Measurements from ENCODE around the gene C10orf88. TPM values are rescaled to one million over a fixed set of nuclear protein-coding genes. Genes with fewer than 3 reads are reported as not detected.

Gene C10orf88
- total and polyA plus RNA-seq, 9 of the 15 experiments (the other 6 are each of a cell fraction or from before 2014, with no cell fraction given): 2.5 to 9.6 (median 7.5) TPM

DNA sequence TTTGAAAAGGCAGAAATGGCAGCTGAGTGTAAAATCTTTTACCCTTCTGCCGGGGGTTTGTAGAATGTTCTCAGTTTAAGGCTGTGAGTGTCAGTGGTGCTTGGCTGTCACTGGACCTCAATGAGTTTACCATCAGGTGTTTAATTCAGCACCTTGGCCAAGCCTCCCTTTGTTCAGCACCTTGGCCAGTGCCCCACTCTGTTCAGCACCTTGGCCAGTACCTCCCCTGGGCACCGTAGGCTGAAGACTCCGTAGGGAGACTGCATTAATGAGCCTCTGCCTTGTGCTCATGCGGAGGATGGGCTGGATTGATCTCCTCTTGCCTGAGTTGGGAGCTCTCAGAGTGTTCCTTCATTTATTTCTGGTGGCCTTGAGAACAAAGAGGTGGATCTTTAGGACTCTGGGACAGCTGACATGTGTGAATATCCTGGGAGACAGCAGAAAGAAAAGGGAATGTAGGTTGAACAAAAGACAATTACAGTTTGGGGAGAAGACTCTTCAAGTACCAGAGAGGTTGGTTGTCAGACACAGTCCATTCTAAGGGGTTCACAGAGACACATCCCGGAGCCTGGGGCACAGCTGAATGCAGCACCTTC lies 42.0 kb downstream of the C10orf88 start (continued):
- TF ChIP-seq, protein P1, sequence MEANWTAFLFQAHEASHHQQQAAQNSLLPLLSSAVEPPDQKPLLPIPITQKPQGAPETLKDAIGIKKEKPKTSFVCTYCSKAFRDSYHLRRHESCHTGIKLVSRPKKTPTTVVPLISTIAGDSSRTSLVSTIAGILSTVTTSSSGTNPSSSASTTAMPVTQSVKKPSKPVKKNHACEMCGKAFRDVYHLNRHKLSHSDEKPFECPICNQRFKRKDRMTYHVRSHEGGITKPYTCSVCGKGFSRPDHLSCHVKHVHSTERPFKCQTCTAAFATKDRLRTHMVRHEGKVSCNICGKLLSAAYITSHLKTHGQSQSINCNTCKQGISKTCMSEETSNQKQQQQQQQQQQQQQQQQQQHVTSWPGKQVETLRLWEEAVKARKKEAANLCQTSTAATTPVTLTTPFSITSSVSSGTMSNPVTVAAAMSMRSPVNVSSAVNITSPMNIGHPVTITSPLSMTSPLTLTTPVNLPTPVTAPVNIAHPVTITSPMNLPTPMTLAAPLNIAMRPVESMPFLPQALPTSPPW (CRISPR knock-in tag; IDR thresholded peaks at IDR 0.05): peak; percentile 67
- TF ChIP-seq ZBED1 (IDR thresholded peaks at IDR 0.05) (no peak), ZNF717 (CRISPR knock-in tag; IDR thresholded peaks at IDR 0.05) (no peak), NFIX (CRISPR knock-in tag; IDR thresholded peaks at IDR 0.05; ENCODE audit: low read depth) (no peak), PRMT5 (CRISPR knock-in tag; IDR thresholded peaks at IDR 0.05) (peak; percentile 99), PHF20 (IDR thresholded peaks at IDR 0.05; ENCODE audit: partially characterized antibody) (no peak), NCOA4 (IDR thresholded peaks at IDR 0.05; ENCODE audit: partially characterized antibody) (no peak), ETV6 (IDR thresholded peaks at IDR 0.05; ENCODE audit: borderline replicate concordance in 1 of 2, low read depth in 2 of 2, low read length in 1 of 2) (no peak), ETV6 (CRISPR knock-in tag; IDR thresholded peaks at IDR 0.05; ENCODE audit: borderline replicate concordance) (peak; percentile 96), MAFF (IDR thresholded peaks at IDR 0.05; ENCODE audit: low read length) (no peak), RNF2 (IDR thresholded peaks at IDR 0.05) (no peak)
- TF ChIP-seq, protein P2, sequence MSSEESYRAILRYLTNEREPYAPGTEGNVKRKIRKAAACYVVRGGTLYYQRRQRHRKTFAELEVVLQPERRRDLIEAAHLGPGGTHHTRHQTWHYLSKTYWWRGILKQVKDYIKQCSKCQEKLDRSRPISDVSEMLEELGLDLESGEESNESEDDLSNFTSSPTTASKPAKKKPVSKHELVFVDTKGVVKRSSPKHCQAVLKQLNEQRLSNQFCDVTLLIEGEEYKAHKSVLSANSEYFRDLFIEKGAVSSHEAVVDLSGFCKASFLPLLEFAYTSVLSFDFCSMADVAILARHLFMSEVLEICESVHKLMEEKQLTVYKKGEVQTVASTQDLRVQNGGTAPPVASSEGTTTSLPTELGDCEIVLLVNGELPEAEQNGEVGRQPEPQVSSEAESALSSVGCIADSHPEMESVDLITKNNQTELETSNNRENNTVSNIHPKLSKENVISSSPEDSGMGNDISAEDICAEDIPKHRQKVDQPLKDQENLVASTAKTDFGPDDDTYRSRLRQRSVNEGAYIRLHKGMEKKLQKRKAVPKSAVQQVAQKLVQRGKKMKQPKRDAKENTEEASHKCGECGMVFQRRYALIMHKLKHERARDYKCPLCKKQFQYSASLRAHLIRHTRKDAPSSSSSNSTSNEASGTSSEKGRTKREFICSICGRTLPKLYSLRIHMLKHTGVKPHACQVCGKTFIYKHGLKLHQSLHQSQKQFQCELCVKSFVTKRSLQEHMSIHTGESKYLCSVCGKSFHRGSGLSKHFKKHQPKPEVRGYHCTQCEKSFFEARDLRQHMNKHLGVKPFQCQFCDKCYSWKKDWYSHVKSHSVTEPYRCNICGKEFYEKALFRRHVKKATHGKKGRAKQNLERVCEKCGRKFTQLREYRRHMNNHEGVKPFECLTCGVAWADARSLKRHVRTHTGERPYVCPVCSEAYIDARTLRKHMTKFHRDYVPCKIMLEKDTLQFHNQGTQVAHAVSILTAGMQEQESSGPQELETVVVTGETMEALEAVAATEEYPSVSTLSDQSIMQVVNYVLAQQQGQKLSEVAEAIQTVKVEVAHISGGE (CRISPR knock-in tag; IDR thresholded peaks at IDR 0.05): peak in 1 of 3 experiments; percentile 77; a peak in 2 of 6 replicates
- TF ChIP-seq, protein P3, sequence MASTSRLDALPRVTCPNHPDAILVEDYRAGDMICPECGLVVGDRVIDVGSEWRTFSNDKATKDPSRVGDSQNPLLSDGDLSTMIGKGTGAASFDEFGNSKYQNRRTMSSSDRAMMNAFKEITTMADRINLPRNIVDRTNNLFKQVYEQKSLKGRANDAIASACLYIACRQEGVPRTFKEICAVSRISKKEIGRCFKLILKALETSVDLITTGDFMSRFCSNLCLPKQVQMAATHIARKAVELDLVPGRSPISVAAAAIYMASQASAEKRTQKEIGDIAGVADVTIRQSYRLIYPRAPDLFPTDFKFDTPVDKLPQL (IDR thresholded peaks at IDR 0.05; ENCODE audit: extremely low read depth, insufficient read length): no peak
- TF ChIP-seq, protein P4, sequence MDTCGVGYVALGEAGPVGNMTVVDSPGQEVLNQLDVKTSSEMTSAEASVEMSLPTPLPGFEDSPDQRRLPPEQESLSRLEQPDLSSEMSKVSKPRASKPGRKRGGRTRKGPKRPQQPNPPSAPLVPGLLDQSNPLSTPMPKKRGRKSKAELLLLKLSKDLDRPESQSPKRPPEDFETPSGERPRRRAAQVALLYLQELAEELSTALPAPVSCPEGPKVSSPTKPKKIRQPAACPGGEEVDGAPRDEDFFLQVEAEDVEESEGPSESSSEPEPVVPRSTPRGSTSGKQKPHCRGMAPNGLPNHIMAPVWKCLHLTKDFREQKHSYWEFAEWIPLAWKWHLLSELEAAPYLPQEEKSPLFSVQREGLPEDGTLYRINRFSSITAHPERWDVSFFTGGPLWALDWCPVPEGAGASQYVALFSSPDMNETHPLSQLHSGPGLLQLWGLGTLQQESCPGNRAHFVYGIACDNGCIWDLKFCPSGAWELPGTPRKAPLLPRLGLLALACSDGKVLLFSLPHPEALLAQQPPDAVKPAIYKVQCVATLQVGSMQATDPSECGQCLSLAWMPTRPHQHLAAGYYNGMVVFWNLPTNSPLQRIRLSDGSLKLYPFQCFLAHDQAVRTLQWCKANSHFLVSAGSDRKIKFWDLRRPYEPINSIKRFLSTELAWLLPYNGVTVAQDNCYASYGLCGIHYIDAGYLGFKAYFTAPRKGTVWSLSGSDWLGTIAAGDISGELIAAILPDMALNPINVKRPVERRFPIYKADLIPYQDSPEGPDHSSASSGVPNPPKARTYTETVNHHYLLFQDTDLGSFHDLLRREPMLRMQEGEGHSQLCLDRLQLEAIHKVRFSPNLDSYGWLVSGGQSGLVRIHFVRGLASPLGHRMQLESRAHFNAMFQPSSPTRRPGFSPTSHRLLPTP (IDR thresholded peaks at IDR 0.05; ENCODE audit: borderline replicate concordance, extremely low read depth, insufficient read length): no peak
- TF ChIP-seq, protein P5, sequence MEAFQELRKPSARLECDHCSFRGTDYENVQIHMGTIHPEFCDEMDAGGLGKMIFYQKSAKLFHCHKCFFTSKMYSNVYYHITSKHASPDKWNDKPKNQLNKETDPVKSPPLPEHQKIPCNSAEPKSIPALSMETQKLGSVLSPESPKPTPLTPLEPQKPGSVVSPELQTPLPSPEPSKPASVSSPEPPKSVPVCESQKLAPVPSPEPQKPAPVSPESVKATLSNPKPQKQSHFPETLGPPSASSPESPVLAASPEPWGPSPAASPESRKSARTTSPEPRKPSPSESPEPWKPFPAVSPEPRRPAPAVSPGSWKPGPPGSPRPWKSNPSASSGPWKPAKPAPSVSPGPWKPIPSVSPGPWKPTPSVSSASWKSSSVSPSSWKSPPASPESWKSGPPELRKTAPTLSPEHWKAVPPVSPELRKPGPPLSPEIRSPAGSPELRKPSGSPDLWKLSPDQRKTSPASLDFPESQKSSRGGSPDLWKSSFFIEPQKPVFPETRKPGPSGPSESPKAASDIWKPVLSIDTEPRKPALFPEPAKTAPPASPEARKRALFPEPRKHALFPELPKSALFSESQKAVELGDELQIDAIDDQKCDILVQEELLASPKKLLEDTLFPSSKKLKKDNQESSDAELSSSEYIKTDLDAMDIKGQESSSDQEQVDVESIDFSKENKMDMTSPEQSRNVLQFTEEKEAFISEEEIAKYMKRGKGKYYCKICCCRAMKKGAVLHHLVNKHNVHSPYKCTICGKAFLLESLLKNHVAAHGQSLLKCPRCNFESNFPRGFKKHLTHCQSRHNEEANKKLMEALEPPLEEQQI (IDR thresholded peaks at IDR 0.05): peak; percentile 91
